ENCODE data around the gene DOCK10.
"Not testable (repeated sequence)": the region's sequence is repeated elsewhere in the genome, so short reads cannot be mapped to it uniquely, and the experiment has no call there.

The DOCK10 gene

DNA sequence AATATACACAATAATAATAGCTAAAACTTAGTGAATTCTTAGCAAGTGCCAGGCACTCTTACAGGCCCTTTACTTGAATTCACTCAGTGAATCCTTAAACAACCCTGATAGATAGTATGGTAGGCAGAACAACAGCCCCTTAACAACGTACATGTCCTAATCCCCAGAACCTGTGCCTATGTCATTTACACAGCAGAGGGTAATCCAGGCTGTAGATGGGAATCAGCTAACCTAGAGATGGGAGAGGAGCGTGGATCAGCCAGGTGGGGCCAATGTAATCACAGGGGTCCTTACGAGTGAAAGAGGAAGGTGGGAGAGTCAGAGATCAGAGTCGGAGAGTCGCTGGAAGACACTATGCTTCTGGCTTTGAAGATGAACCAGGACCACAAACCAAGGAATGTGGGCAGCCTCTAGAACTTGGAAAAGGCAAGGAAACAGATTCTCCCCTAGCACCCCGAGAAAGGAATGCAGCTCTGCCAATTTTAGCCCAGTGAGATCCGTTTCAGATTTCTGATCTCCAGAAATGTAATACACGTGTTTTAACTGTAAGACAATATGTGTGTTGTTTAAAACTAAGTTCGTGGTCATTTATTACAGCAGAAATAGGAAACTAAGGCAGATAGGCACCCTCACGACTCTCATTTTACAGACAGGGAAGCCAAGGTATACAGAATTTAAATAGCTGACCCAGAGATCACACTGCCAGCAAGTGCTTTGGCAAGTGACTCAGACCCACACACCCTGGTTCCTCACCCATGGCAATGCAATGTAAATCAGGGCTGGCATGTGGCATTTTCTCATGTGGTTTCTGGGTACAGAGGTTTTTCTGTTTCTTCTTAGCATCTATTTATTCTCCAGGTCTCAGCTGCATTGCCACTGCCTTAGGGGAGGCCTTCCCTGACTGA, 68.9 kb downstream of the DOCK10 start:
- no peak for DNase-seq

DNA sequence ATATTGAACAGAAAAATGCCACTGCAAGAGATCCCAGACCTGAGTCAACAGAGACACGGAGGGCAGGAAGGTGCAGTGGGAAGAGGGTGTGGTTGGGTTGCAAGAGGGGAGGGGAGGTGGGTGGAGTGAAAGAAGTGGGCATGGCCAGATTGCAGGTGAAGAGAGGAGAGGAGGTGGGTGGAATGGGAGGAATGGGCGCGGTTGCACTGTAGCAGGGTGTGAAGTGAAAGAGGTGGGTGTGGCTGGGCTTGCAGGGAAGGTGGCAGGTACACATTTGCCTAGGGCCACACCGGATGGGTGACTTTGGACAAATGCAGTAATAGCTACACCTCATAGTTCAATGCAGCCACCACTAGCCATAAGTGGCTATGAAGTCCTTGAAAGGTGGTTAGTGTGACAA, 71.1 kb downstream of the DOCK10 start:
- DNase-seq, result no peak

DNA sequence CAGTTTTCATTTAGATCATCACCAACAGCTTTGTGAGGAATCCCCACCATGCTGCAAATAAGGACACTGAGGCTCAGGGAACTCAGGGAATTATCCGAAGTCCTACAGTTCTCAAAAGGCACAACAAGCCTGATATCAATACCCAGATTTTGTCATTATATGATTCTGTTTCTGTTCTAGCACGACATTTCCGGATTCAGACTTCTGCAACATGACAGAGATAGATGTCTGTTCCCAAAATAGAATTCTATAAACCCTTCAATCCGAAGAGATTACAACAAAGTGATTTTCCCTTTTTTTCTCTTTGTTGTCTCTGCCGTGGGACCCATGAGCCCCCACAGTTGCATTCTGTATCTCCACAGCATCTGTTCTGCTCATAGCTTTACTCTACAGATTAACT, 72.0 kb downstream of the DOCK10 start:
- DNase-seq, result no peak

DNA sequence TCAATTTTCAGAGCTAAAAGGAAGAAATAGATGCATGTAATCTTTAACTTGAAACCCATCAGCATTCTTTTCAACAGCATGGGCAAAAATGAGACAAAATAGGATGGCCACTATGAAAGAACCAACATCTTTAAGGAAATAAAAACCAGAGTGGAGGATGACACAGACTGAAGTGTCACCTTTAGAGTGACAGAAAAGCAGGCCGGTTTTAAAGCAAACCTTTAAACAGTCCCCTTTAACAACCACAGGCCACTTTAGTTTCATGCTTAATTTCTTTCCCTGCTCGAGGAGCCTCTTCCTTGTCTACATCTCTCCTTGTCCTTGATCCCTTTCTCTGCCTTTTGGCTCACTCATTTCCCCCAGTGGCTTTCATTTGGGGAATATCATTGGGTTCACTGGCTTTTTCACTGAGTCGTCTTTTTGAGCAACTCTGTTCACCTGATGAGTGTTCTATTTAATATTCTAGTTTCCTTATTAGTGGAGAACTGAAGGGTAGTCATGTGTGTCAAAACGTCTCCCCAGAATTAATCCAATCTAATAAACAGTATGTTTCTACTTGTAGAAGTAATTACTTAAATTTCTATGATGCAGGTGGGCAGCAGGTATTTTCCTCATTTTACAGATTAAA, 72.5 kb downstream of the DOCK10 start:
- DNase-seq, result no peak

DNA sequence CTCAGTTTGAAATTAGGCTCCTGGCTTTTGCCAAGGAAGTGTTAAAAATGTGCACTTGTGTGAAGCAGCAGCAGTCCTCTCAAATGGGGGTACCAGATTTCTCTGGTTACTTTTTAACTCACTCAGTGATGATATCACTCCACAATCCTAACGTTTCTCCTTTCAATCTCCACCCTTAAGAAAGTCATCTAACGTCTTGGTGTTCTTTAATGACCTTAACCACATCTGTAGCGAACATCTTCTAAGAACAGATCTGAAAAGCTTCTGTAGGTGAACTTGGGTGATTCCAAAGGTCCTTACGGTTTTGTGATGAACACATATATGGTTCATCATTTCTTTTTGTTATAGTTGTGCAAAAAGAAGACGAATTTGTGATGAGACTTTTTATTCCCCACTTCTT, 73.2 kb downstream of the DOCK10 start:
- DNase-seq, result no peak

DNA sequence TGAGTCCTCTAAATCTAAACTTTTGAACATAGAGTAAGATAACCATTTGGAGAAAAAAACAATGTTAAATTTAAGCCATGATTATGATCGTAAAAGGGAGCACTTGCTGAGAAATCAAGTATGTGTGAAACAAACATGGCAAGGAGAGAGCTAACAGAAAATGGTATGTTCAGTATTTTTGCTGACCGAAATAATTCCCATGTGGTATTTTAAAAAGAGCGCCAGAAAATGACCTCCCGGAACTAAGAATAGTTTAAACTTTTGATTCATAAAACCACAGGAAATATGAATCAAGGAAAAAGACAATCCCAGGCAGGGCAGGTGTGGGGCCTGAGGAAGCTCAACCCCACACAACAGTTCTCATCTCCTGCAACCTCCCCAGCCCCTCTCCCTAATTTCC, 74.2 kb downstream of the DOCK10 start:
- no peak for DNase-seq

DNA sequence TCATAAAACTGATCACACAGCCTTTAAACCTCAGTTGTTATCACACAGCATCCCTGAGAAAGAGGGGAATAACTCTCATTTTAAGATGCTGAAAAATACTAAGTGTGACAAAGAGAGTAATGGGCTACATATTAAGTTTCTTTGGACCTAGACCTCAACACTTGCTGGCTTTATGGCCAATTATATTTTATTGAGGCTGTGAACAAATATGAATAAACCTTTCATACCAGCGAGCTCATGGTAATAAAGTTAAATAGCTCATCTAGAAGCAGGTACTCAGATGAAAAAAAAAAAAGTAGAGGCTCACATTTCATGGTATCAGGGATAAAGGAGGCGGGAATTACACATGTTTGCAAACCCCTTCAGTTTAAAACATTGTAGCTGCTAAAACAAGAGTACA, 75.7 kb downstream of the DOCK10 start:
- DNase-seq, result no peak

DNA sequence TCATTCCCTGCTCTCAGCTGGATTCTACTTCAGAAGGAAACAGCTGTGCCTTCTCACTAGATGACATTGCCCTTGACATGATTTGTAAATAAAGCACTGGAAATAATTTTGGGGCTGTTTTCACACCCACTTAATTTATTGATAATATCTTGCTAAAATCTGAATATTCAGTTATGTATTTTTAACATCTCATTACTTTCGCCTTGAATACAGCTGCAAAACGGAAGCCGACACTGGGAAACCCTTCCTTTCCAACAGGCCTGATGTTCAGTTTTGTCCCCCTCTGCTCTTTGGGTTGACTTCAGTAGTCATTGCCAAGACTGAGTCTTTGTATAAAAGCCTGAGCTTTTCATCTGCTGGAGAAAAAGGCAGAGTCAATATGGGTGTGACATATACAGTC, 82.7 kb downstream of the DOCK10 start:
- DNase-seq, result no peak

DNA sequence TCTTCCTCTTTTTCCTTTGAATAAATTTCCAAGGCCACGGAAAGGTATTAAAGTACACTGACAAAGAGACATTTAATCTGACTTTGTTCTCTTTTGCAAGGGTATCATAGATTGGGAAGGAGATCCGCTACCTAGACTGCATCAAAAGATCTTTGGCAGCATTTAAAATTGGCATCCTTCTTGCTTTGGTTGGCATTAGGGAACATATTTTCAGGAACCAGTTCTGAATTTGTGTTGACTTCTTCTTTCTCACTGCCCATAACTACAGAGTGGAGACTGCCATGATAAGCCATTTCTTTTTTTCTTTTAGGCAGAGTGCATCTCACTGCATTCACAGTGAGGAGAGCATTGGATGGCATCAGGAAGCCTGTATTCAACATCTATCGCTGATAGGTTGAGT, 83.4 kb downstream of the DOCK10 start:
- DNase-seq, result no peak

DNA sequence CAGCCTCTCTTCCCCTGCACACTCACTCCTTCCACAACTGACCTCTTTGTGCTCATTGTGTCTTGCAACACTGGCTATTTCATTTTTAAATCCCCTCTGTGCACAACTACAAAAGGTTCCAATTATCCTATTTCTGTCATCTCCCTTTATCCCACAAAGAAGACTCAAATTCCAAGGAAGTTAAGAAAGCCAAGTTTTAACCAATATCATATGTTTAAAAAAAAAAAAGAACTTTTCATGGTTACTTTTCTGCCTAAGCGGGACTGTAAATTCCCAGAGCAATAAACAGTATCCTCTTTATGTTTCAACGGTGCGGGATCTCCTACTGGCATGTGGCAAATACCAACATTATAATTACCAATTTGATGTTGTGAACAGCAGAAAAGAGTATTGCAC, 83.8 kb downstream of the DOCK10 start:
- no peak for DNase-seq

DNA sequence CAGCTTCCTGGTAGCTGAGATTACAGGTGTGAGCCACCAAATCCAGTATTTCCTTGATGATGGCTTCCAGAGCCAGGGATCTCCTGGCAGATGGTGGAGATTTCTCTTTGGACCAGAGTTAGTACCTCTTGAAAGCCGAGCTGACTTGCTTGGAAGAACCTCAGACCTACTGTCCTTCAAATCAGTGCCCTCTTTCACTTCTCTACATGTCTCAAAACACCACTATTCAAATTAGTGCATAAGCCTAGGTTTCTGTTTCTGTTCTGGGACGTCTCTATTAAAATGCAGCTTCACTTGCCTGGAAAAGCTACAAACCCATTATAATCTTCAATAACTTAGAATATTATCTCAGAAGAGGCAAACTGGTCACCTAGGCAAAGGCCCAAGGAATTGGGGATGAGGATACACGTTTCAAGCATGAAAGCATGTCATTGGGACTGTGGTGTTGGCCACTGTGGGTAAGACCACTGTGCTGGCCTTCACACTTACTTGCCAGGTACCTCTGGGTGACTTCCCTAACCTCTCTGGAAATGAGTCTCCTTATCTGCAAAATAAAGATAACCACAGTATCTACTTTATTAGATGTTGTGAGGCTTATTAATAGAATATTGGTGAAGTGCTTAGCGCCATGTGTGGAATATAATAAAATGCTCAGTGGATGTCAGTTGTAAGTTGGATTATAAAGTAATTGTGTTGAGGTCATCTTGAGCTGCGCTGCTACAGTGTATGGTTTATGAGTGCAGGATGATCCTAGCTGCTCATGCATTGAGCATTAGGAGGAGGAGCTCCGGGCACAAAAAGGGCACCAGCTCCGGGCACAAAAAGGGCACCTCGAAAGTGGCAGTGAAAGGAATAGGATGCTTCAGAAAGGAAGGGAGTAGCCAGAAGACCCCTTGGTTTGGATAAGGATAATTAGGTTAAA, 84.5 kb downstream of the DOCK10 start:
- no peak for DNase-seq

DNA sequence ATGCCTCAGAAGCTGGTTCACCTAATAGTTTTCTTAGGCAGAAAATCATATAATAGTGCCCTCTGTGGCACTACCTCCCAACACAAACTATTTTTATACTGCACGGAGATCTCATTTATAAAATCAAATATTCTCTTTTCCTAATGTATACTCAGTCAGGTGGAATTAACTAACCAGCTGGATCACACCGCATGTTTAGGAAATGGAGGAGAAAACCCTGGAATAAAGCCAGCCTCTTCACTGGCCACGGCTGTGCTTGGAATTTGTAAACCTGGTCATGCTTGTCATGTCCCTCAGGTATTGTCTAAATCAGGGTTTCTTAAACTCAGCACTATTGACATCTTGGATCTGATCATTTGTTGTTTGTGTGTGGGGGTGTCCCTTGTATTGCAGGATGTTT, 85.6 kb downstream of the DOCK10 start:
- DNase-seq, result peak; percentile 52

DNA sequence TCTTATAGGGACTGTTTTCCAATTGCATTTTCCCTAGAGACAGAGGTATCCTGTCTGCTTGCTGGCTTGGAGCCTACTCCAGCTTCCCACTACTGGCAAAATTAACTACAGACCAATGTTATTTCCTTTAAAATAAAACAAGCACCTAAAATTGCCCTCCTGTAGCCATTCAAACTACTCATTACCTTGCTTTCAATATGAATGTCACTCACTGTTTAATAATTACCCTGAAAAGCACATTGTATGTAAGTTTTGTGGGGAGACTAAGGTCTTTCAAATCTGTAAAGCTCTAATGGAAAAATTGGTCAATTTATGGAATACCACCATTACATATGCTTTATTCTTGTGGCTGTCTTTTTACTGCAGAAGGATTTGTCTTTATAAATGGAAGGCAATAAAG, 87.3 kb downstream of the DOCK10 start:
- DNase-seq, result no peak

DNA sequence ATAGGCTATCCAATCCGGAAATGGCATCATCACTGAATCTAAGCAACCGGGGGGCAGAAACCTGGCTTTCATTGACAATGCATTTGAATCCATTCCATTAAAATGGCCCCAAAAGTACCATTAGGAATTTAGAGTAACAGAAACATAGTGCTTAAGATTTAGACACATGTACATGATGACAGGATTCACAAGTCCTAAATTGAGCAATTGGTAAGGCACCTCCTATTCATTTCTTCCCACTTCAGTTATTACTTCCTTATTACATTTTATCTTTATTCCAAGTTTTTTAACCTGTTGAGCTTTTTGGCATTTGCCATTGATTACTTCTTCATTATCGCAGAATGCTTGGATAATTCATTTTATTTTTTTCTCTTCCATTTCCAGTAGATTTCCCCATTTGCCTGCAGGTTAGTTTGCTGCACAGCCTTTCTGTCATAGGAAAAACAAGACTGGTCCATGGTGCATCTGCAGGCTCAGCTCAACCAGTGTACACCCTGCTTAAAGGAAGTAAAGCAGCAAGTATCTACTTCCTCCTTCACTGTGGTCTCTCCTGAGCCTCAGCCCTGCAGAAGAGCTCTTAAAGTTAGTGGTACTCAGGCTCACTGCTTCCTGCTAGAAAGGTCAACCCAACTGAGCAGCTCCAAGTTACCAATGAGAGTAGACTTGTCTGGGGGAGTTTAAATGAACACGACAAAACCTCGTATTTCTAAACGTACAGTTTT, 89.2 kb downstream of the DOCK10 start:
- DNase-seq, result no peak

DNA sequence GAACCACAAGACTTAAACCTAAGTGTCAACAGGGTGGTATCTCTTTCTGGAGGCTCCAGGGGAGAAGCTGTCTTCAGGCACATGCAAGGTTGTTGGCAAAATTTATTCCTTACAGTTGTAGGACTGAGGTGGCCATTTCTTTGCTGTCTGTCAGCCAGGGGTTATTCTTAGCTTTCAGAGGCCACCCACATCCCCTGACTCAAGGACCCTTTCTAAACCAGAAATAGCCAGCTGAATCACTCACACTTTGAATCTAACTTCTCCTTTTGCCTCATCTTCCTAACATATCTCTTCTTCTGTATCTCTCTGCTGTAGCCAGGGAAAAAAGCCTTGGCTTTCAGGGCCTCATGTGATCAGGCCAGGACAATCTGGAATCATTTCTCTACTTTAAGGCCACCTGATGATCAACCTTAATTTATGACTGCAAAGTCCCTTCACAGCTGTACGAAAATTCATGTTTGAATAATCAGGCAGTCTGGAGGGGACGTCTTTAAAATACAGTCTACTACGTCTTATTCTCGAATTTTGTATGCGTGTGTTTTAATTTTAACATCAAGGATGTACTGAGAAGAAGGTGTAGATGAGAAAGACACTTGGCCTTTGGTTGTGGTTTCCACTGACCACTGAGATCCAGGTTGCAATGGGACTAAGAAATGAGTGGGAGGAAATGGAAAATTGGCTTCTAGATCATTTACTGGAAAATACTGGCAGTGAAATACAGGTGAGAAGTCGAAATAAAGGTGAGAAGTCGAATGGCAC, 90.4 kb downstream of the DOCK10 start:
- DNase-seq, result no peak

DNA sequence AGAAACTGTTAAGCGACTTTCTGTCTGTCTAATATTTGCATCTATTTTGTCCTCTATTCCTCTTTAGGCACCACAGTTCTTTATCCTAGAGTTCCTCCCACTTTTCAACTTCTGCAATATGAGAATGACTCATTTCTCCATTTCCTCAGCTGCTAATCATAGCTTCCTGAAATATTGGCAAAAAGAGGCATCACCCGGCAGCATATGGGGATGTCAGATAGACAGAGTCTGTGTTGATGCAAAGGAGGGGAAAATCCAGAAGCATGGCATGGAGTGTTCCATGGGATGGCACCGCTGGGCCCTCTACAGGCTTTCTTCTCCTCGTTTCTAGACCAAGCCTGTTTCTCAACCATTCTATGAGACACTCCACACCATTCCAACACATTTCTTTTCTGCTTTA, 93.4 kb downstream of the DOCK10 start:
- DNase-seq, result no peak

DNA sequence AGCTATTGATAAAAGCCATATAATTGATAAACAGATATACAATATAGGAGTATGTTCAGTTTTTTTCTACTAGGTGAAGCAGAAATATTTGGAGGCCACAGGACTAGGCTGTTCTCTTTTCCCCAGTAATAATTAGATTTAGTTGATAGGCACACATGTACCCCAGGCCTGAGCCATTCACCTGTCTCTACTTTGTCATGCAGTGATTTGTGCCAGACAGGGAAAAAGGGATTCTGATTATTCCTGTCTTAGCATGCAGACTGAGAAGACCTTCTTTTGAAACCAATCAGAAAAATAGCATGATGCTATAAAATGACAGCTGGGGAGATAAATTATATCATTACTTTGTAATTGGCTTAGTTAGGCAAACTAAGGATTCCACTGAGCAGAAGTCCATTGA, 94.3 kb downstream of the DOCK10 start:
- no peak for DNase-seq

DNA sequence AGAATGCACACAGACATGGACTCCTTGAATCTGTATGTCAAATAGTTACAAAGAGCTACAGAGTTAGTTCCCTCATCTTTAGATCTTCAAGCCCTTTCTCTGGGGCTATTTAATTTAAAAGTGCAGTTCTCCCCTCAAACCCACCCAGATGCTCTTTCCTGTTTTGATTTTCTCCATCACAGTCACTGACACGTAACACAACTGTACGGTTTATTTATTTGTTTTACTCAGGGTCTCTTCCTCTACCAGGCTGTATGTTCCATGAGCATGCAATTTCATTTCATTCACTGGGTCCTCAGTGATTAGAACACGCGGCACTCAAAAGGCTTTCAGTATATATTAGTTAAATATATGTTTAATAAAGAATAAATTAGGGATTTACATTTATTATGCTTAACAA, 94.7 kb downstream of the DOCK10 start:
- DNase-seq, result no peak

DNA sequence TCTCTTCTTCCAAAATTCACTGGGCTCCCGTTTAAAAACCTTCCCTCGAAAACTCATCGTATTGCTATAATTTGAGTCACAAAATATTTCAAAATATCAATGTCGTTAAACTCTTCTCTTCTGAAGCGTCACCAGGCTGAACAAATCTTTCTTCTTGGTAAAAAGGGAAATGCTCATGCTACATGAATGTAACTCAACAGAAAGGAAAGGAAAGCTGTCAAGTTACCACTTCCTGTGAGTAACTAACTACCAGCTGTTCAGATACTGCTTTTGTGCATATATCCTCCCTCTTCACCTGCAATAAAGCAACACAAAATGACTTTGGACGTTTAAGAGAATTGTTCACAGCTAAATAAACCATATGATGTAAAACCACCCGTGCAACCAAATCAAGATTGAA, 95.4 kb downstream of the DOCK10 start:
- no peak for DNase-seq

DNA sequence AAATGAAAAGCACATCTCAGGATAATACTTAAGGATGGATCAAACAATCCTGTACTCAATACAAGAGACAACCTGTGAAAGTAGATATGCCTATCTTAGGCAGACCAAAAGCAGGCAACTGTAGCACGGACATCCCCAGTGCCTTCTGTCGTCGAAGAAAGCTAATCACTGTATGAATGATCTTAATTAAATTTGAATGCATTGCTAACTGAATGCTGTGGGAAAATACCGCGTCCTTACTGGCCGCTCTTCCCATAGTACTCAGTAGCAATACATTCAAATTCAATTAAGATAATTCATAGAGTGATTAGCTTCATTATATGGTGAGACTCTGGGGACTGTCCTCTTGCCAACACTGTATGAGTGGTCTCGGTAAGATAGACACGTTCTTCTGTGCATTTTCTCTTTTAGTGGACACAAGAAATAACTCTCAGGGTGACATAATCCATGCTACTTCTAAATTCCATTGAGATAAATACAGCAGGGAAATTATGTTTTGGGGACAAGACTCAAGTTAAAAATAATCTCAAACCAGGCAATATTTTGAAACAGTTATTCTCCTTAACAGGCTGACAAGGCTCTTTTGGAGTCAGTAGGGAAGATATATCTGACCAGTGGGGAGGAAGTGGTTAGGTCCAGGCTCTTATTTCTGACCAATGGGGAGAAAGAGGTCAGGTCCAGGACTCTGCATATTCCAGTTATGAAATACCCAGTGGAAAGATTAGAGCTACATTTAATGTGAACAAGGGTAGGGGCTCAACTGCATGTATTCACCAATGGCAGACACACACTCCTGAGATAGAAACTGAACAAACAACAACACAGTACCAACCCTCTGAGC, 97.3 kb downstream of the DOCK10 start:
- no peak for DNase-seq

DNA sequence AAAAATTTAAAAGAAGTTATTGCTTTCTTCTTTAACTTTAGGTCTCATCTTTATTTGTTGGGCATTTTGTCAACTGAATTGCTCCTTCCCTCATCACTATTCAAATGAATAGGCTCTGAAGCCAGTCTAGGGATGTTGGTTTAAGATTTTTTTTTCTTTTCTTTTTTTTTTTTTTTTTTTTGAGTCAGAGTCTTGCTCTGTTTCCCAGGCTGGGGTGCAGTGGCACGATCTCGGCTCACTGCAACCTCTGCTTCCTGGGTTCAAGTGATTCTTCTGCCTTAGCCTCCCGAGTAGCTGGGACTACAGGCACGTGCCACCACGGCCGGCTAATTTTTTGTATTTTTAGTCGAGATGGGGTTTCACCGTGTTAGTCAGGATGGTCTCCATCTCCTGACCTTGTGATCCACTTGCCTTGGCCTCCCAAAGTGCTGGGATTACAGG, 98.6 kb downstream of the DOCK10 start:
- DNase-seq, result not testable (repeated sequence)
